GM18519 (cell line): ENCODE measurements around the gene ACTN4.
"Not testable (repeated sequence)": the region's sequence is repeated elsewhere in the genome, so short reads cannot be mapped to it uniquely, and the experiment has no call there.

ENCODE experiments used
- ATAC-seq: cut with Tn5 transposase; IDR thresholded peaks from one replicate; pipeline ENCODE4 v1.9.1; 2021; ENCODE audit warnings: mild to moderate bottlenecking, moderate library complexity; ENCODE audit not compliant: unreplicated experiment, low FRiP score

The ACTN4 gene

GRCh38 chr19:38647368-38647965, at the start of gene ACTN4:
ACTN4 (plus strand) TSS chr19:38647649; CDS start chr19:38647746, 97 bp downstream.
- ATAC-seq: peak; percentile 79

GRCh38 chr19:38599722-38600121, 47.7 kb upstream of the ACTN4 start:
- ATAC-seq: no peak

DNA sequence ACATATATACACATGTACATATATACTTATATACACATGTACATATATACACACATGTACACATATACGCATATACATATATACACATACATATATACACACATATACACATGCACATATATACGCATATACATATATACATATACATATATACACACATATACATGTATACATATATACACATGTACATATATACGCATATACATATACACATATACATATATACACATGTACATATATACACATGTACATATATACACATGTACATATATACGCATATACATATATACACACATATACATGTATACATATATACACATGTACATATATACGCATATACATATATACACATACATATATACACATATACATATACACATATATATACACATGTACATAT, 44.6 kb upstream of the ACTN4 start:
- not testable (repeated sequence) for ATAC-seq

DNA sequence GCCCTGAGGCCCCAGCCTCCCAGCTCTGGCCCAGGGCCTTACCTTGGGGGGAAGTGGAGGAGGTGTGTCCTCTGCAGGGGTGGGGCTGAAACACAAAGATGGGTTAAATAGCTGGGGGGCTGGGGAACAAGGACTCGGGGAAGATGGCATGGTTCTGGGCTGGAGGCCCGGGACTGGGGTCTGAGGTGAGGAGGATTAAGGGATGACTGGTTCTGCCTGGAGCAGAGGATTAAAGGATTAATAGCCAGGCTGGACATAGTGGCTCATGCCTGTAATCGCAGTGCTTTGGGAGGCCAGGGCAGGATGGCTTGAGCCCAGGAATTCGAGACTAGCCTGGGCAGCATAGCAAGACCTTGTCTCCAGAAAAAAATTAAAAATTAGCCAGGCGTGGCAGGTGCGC, 41.3 kb upstream of the ACTN4 start:
- no peak for ATAC-seq

DNA sequence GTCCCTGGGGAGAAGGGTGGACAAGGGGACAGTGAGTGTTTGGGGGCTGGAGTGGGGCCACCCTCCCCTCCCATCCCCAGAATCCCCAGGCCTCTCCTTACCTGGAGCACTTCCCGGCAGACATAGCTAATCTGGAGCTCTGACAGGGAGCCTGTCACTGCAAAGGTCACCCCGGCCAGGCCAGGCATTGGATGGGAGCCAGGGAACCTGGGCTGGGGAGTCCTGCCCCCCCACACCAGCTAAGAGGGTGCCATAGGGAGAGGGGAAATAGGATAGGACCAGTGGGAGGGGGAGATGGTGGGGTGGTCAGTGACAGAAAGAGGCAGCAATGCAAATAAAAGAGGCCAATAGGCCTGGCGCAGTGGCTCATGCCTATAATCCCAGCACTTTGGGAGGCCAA, 33.2 kb upstream of the ACTN4 start:
- no peak for ATAC-seq

GRCh38 chr19:38615007-38615581, 32.4 kb upstream of the ACTN4 start:
- no peak for ATAC-seq

DNA sequence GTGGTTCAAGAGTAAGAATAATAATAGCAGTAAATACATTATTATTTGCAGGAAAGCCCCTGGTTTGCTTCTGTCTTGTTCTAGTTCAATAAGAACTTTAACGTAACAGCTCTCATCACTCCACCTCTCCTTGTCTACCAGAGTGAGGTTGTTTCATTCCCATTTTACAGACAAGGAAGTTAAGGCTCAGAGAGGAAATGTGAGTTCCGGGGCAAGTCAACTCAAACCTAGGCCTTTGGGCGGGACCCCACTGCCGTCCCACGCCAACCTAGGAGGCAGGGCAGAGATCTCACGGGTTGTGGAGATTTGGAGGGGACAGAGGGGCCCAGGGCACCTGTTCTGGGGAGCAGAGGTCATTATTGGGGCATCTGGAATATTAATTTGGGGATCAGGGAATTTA, 31.2 kb upstream of the ACTN4 start:
- no peak for ATAC-seq

DNA sequence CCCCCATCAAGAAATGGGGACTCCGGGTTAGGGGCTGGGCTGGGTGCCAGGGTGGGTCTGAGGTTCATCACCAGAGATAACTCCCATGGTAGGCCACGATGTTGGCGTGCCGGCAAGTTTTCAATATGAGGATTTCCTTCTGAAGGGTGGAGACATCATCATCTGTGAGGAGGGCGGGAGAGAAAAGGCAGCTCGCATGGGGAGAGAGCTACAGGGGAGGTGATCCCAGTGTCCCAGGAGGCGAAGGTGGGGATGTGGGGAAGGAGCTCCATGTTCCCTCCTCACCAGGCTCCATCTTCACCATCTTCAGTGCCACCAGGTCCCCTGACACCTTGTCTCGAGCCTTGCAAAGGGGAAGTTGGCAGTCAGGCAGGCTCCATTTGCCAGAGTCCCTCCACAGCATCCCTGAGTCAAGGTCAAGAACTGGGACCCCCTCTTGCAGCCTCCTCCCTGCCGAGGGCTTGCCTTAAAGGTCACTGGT, 30.1 kb upstream of the ACTN4 start:
- ATAC-seq: no peak

GRCh38 chr19:38617764-38618589, 29.5 kb upstream of the ACTN4 start, which contains the start of gene MAP4K1:
MAP4K1 (minus strand) TSS chr19:38617953; CDS start chr19:38617895, 58 bp downstream.
- peak; percentile 44 for ATAC-seq

DNA sequence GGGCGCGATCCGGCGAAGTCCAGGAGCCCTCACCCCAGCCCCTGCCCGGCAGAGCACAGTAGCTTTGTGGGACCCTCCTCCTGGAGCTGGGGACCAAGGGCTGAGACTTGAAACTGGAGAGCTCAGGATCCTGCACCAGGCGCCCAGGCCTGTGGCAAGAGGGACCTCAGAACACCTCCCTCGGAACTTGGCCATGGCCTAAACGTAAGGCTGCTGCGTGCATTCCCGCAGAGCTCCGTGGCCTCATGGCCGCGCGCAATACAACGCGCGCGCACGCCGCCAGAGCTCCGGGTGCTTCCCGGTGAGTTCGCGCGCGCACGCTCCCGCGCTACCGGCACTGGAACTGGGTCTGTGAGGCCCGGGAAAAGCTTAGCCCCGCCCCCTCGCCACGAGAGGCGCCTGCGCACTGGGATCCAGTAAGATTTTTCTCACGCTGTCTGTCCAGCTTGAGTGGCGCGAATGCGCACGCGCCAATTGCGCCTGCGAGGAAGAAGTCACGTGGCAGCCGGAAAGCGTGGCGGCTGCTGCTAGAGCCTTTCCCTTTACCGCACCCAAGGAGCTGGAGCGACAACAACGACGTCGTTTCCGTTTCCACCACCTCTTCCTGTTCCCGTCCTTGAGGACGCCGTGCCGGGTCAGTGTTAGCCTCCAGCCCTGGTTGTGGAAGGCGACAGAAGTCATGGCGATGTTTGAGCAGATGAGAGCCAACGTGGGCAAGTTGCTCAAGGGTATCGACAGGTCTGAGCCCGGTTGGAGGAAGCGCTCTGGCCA, 28.7 kb upstream of the ACTN4 start, which contains the start of gene EIF3K:
EIF3K (plus strand) TSS at position 599 of the 771 bp plus-strand sequence; CDS start at position 680, 81 bp downstream.
- ATAC-seq: peak; percentile 57

DNA sequence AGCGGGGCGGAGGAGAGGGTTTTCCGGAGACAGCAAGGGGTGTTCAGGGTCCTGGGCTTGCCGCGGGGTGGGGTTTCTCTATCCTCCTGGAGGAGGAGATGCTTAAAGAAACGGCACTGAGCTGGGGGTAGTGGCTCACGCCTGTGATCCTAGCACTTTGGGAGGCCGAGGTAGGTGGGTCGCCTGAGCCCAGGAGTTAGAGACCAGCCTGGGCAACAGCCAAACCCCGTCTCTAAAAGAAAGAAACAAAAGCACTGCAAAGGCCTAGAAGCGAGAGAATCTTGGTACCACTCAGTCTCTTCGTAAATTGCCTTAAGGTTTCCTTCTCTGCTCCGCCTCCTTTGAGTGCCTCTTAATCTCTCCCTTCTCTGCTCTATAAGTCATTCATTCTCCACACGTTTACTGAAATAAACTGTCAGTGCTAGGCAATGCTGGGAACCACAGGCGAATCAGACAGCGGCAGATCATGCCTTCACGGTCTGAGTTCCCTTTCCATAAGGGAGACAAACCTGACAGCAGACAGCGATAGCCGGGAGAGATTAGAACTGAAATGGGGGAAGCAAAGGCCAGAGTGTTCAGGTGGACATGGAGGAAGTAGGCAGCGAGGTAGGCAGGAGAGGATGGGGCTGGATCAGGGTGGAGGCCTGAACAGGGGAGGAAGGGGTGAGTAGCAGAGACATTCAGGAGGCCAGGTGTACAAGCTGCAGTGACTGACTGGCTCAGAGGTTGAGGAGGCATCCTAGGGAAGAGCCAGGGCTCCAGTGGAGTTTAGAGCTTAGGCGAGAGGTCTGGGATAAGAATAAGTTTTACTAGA, 27.9 kb upstream of the ACTN4 start:
- no peak for ATAC-seq

DNA sequence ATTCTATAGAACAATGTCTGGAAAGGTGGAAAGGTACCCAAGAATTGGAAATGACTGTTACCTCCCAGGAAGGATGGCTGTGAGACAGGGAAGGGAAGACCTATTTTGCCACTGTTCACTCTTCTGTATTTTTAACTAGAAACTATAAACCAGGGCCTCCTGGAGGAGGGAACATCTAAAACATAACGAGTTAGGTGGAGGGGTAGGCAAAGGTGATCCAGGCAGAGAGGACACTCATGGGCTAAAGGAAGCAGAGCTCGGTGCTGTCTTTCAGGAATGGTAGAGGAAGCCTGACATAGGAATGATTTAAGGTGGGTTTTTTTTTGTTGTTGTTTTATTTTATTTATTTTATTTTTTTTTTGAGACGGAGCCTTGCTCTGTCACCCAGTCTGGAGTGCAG, 22.6 kb upstream of the ACTN4 start:
- no peak for ATAC-seq

- no peak for ATAC-seq
These were observed 21.0 kb upstream of the ACTN4 start for GRCh38 chr19:38626401-38626800.

DNA sequence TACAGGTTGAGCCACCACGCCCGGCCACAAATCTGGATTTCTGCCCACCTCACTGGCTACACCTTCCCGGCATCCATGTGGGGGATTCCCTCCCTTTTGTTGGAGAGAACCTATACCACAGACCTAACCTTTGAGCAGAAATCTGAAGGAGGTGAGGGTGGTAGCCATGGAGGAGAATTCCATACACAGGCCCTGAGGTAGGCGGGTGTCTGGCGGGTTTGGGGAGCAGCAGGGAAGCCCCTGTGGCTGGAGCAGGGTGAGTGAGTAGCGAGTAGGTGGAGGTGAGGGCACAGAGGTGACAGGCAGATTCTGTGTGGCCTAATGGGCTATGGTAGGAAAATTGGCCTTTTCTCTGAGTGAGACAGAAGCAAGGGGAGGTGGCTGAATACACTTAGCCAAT, 17.9 kb upstream of the ACTN4 start:
- ATAC-seq: no peak

- ATAC-seq: not testable (repeated sequence)
These were observed 16.1 kb upstream of the ACTN4 start for GRCh38 chr19:38631301-38631700.

GRCh38 chr19:38631811-38632475, 15.5 kb upstream of the ACTN4 start:
- not testable (repeated sequence) for ATAC-seq

DNA sequence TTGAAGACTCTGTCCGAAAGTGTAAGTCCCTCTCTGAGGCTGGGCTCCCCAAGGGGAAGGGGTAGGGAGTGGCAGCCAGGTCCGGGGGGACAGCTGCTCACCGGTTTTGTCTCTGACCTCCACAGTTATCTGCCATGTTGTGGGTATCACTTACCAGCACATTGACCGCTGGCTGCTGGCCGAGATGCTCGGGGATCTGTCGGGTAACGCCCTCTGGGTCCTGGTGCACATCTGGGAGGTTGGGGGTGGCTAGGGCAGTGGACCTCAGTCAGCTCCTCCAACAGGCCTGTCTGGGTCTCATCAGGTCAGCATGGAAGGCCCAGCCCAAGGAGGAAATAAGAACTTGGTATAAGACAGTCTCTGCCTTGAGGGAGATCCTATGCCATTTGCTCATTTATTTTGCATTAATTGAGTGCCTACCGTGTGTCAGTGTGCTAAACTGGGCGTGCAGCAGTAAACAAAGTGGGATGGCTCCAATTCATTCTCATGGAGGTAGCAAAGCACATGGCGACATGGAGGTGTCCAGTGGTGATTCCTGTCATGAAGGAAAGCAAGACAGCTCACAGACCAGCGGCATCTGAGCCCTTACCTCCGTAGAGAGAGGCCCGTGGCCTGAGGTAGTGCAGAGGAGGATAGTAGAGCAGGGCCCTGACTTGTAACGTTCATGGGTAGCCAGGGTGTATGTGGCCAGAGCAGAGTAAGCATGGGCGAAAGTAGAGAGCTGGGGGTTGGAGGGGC, 14.8 kb upstream of the ACTN4 start:
- no peak for ATAC-seq

- no peak for ATAC-seq
These were observed 12.5 kb upstream of the ACTN4 start for GRCh38 chr19:38634757-38635482.
